KBM-7 (cell line): ENCODE measurements around the gene GRIK4.
"Not testable (repeated sequence)": the region's sequence is repeated elsewhere in the genome, so short reads cannot be mapped to it uniquely, and the experiment has no call there.

Source experiments
- DNase-seq: peaks from one replicate; pipeline ENCODE4 v3.0.0-alpha.2; 2015
- in situ Hi-C: fragments of 300-500 bp; cut with MboI; formaldehyde crosslinking; loops from 2 replicates; pipeline ENCODE4 v1.14.3; 2020; ENCODE audit warnings: low sequenced_read_pairs, low pct_unique_long_range_greater_than_20kb, mixed read lengths

The GRIK4 gene

GRCh38 chr11:121008551-121008950 lies 497.0 kb downstream of the GRIK4 start:
- in situ Hi-C loops = no loop called here

GRCh38 chr11:121012091-121012490 lies 500.5 kb downstream of the GRIK4 start:
- no peak for DNase-seq
- in situ Hi-C loops = no loop called here

More at GRCh38 chr11:121008551-121008950, 497.0 kb downstream of the GRIK4 start:
- no peak for DNase-seq

GRCh38 chr11:121018746-121019145 lies 507.2 kb downstream of the GRIK4 start:
- no peak for DNase-seq
- in situ Hi-C loops = no loop called here

GRCh38 chr11:121021718-121022117 lies 510.2 kb downstream of the GRIK4 start:
- in situ Hi-C loops, DNase-seq: not testable (repeated sequence)

- in situ Hi-C loops = no loop called here
- DNase-seq = peak; percentile 87
These were observed 512.6 kb downstream of the GRIK4 start, which contains the start of gene TBCEL for GRCh38 chr11:121023848-121024751. Gene TBCEL, plus strand, starts transcription at chr11:121024102. Its CDS starts 21,589 bp downstream, at chr11:121045691.

GRCh38 chr11:121024989-121025388 lies 513.4 kb downstream of the GRIK4 start:
- DNase-seq = peak; percentile 18
- in situ Hi-C loops = no loop called here

- no peak for DNase-seq
- in situ Hi-C loops = no loop called here
These were observed 517.6 kb downstream of the GRIK4 start for GRCh38 chr11:121029153-121029552.

- in situ Hi-C loops = no loop called here
- DNase-seq = peak; percentile 7
These were observed 518.4 kb downstream of the GRIK4 start for GRCh38 chr11:121029813-121030445.

GRCh38 chr11:121031167-121031566 lies 519.6 kb downstream of the GRIK4 start:
- in situ Hi-C loops = no loop called here
- no peak for DNase-seq

GRCh38 chr11:121031648-121032047 lies 520.1 kb downstream of the GRIK4 start:
- DNase-seq, in situ Hi-C loops: not testable (repeated sequence)

GRCh38 chr11:121032546-121032945 lies 521.0 kb downstream of the GRIK4 start:
- no peak for DNase-seq
- in situ Hi-C loops = no loop called here

GRCh38 chr11:121033635-121034034 lies 522.1 kb downstream of the GRIK4 start:
- no peak for DNase-seq
- in situ Hi-C loops = no loop called here

- in situ Hi-C loops = no loop called here
- DNase-seq = no peak
These were observed 523.7 kb downstream of the GRIK4 start for GRCh38 chr11:121035169-121035755.

GRCh38 chr11:121035780-121036179 lies 524.2 kb downstream of the GRIK4 start:
- no peak for DNase-seq
- in situ Hi-C loops = no loop called here

GRCh38 chr11:121037016-121037415 lies 525.5 kb downstream of the GRIK4 start:
- in situ Hi-C loops = no loop called here
- no peak for DNase-seq
